Central memory CD8-positive, alpha-beta T cell (primary cell): ENCODE results near the gene PIMREG.

Source experiments
- ATAC-seq: fragments of 150-1000 bp; cut with Tn5 transposase; replicated peaks from 2 replicates; pipeline ENCODE4 v1.10.0; 2022; ENCODE audit warnings: mild to moderate bottlenecking, moderate FRiP score, moderate number of reproducible peaks; ENCODE audit not compliant: poor library complexity, severe bottlenecking; ENCODE audit errors: extremely low read depth
- DNase-seq, 2 donors: peaks; one replicate each; pipeline ENCODE4 v3.0.0; 2021; ENCODE audit warnings: low spot score in 2 of 2
- H3K27ac Mint-ChIP-seq: one replicate; pipeline ENCODE4 v1.8.0; 2022; ENCODE audit warnings: low read depth, mild to moderate bottlenecking, moderate library complexity, mixed read lengths
- H3K27me3 Mint-ChIP-seq: one replicate; pipeline ENCODE4 v1.8.0; 2022; ENCODE audit warnings: mixed read lengths
- H3K36me3 Mint-ChIP-seq: one replicate; pipeline ENCODE4 v1.8.0; 2022; ENCODE audit warnings: mild to moderate bottlenecking, moderate library complexity, mixed read lengths; ENCODE audit not compliant: insufficient read depth
- H3K4me1 Mint-ChIP-seq: one replicate; pipeline ENCODE4 v1.8.0; 2022; ENCODE audit warnings: mixed read lengths
- H3K4me3 Mint-ChIP-seq: one replicate; pipeline ENCODE4 v1.8.0; 2022; ENCODE audit warnings: mild to moderate bottlenecking, moderate library complexity, mixed read lengths
- H3K9me3 Mint-ChIP-seq: one replicate; pipeline ENCODE4 v1.8.0; 2022; ENCODE audit warnings: mixed read lengths

PIMREG gene

DNA sequence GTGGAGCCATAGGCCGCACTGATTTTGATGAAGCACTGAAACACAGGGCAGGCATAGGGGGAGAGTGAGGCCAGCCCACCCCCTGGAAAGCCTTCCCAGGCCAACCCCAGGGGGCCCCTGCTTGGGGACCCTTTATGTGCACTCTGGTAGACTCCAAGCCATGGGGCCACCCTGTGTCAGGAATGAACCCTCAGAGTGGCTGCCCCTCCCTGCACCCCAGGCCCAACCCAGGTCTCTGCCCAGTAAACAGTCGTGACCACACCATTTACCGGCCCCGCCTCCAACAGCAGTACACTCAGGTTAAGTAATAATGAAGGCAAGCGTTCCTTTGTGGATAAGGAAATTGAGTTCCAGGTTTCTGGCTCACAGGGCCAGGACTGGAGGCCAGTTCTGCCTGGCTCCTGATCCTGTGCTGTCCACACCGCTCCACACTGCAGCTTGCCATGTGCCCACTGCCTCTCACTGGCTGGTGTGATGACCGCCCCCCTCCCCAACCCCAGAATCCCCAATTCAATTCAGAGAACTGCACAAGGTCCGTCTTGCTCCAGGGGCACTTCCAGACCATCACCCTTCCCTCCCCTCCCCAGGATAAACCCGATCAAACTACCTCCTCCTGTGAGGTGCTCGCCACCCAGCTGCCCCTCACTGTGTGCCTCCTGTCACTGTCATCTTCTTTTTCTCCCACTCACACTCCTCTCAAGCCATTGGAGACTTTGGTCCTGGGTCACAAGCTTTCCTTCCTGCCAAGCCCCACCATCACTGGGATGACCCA is 13.6 kb downstream of the PIMREG start:
- peaks cover 2% of the 10 kb centered on the region for H3K36me3 Mint-ChIP-seq
- H3K27me3 Mint-ChIP-seq = peaks cover 34% of the 10 kb centered on the region
- no peak for DNase-seq
- H3K4me3 Mint-ChIP-seq = no peak overlapping the region
- H3K4me1 Mint-ChIP-seq = peaks cover 4% of the 10 kb centered on the region
- no peaks in the 10 kb centered on the region for H3K9me3 Mint-ChIP-seq
- no peak overlapping the region for H3K27ac Mint-ChIP-seq
- ATAC-seq = no peak

DNA sequence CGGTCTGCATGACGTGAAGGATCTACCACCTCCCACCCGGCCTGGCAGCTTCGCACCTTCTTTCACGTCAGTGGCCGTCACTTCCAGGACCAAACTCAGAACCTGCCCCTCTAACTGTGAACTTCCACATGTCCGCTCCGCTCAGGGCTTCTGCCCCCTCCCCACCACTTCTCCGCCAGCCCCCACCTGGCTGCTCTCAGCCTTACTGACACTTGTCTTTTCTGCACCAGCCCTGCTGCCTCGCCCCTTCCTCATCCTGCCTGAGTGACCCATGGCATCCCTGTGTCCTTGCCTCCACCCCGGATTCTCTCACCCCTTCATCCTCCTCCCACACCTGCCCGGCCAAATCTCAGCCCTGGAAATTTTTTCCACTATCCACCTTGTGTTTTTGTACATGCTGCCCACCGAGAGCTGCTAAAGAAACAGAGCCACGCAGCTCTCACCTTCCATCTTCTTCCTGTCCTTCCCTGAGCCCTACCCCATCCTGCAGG is 14.2 kb downstream of the PIMREG start:
- no peak overlapping the region for H3K4me3 Mint-ChIP-seq
- no peaks in the 10 kb centered on the region for H3K36me3 Mint-ChIP-seq
- no peak for ATAC-seq
- peaks cover 2% of the 10 kb centered on the region for H3K4me1 Mint-ChIP-seq
- no peaks in the 10 kb centered on the region for H3K9me3 Mint-ChIP-seq
- no peak for DNase-seq
- no peak overlapping the region for H3K27ac Mint-ChIP-seq
- H3K27me3 Mint-ChIP-seq = peaks cover 29% of the 10 kb centered on the region

DNA sequence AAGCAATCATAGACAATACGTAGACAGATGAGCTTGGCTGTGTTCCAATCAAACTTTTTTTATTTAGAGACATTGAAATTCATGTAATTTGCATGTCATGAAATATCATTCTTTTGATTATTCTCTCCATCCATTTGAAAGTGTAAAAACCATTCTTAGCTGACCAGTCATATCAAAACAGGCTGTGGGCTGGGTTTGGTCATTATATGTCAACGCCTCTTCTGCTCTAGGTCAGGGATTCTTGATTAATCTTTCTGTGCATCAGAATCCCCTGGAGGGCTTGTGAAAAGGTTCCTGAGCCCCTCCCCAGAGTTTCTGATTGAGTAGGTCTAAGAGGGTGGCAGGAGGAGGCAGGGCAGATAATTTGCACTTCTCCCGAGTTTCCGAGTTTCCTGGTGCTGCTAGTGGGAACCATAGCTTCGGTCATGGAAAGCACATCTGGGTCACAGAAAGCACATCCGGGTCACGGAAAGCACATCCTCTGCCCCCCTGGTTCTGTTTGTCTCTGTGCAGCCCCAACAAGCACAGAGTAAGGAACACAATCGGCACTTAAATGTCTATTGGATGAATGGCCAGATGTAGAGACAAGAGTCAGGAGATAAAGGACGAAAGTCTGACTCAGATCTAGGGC is 16.4 kb downstream of the PIMREG start:
- no peaks in the 10 kb centered on the region for H3K36me3 Mint-ChIP-seq
- H3K4me1 Mint-ChIP-seq = no peaks in the 10 kb centered on the region
- H3K27ac Mint-ChIP-seq = no peak overlapping the region
- no peak for DNase-seq
- ATAC-seq = no peak
- no peaks in the 10 kb centered on the region for H3K9me3 Mint-ChIP-seq
- peaks cover 19% of the 10 kb centered on the region for H3K27me3 Mint-ChIP-seq
- no peak overlapping the region for H3K4me3 Mint-ChIP-seq

DNA sequence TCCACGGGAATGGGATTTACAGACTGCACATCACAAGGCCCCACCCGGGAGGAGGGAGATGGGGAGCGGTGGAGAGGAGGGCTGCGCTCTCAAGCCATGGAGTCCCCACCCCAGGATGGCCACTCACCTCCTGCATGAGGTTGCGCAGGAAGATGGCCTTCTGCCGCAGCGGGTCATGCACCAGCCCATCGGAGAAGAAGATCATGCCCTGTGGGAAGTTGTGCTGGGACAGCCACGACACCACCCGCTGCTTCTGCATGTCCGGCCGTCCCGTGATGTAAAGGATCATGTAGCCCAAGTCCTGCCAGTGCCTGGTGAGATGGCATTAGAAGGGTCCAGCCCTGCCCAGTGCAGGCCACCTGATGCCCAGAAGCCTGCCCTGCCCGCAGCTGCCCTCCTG is 17.0 kb downstream of the PIMREG start:
- no peaks in the 10 kb centered on the region for H3K4me1 Mint-ChIP-seq
- H3K4me3 Mint-ChIP-seq = no peak overlapping the region
- DNase-seq (no peak), ATAC-seq (no peak)
- H3K9me3 Mint-ChIP-seq = no peaks in the 10 kb centered on the region
- H3K27me3 Mint-ChIP-seq = peaks cover 25% of the 10 kb centered on the region
- H3K36me3 Mint-ChIP-seq = no peaks in the 10 kb centered on the region
- no peak overlapping the region for H3K27ac Mint-ChIP-seq

DNA sequence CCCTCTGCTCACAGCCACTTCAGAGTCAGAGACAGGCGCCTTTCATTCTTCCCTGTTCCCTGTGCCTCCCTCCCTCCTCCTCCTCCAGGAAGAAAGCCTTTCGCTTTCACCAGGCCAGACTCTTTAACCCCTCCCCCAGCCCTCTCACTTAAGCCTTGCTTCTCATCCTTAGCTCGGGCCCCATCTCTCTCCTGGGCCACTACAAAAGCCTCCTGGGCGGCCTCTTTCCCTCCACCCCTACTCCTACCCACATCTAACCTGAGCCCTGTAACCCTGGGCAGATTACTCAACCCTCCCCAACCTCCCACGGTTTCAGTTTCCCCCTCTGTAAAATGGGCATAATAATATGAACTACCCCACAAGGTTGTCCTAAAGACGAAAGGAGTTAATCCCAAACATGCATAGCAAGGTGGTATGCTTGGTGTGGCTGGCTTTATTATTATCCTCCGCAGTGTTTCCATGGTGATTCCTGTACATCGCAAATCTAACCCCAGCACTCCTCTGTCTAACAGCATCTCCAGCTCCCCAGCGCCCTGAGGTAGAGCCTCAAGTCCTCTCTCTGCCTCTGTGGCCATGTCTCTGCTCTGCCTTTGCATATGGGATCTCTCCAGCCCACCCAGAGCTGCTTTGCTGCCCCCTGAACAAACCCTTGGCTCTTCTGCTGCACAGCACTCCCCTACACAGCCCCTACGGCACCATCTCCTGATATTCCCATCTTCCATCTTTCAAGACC is 17.7 kb downstream of the PIMREG start:
- Mint-ChIP-seq H3K4me1 (no peaks in the 10 kb centered on the region), H3K9me3 (no peaks in the 10 kb centered on the region), H3K36me3 (no peaks in the 10 kb centered on the region), H3K4me3 (no peak overlapping the region), H3K27ac (peak overlapping the region; percentile 54), H3K27me3 (peaks cover 21% of the 10 kb centered on the region)
- no peak for DNase-seq
- no peak for ATAC-seq

DNA sequence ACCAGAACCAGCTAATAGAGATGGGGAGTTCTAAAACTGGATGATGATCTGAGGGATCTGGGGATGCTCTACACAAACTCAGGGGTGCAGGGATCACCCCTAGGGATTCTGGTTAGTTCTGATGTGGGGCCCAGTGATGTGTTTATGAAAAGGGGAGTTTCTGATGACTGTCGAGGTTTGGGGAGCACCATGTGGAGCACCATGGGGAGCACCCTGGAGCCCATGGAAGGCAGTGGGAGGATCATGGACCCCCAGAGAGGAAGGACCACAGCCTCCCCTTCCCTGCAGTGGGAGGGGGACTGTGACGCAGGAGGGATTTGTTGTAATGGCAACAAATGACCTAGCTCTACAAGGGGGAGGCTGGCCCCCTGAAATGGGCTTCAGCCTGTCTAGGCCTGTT is 18.4 kb downstream of the PIMREG start:
- no peak for DNase-seq
- H3K27ac Mint-ChIP-seq = no peak overlapping the region
- ATAC-seq = no peak
- H3K27me3 Mint-ChIP-seq = peaks cover 18% of the 10 kb centered on the region
- no peaks in the 10 kb centered on the region for H3K4me1 Mint-ChIP-seq
- H3K36me3 Mint-ChIP-seq = no peaks in the 10 kb centered on the region
- H3K4me3 Mint-ChIP-seq = no peak overlapping the region
- H3K9me3 Mint-ChIP-seq = no peaks in the 10 kb centered on the region

DNA sequence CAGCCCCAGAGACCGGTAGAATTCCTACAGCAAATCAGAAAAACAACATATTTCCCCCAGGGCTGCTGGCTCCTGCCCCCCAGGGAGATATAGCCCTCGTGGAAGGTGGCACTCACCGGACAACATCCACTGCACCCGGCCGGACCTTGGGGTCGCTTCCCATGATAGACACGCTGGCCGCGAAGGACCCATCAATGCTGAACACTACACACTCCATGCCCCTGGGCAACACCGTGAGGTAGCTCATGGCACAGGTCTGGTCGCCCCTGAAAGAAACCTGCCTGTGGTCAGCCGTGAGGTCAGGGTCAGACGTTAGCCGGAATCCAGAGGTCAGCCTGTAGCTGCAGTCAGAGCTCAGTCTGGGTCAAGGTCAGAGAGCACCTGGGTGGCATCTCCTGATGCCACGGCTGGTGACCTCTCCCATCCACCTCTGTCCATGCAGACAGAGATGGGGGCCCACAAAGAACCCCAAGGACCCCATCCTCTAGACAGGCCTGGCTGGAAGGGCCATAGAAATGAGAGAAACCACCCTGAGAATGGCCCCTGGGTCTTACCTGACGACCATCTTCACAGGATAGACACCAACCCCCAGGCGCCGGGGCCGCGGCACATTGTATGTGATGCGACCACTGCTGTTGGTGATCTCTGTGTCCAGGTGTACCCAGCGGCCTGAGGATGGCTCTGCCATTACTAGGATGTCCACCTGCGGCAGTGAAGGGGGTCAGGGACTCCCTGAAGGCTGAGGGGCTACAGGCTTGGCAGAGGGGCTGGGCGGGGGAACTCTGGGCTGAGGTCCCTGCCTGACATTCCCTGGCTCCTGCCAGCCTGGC is 19.6 kb downstream of the PIMREG start:
- Mint-ChIP-seq H3K4me1 (no peaks in the 10 kb centered on the region), H3K27me3 (peaks cover 18% of the 10 kb centered on the region), H3K27ac (no peak overlapping the region), H3K9me3 (no peaks in the 10 kb centered on the region), H3K36me3 (no peaks in the 10 kb centered on the region), H3K4me3 (no peak overlapping the region)
- DNase-seq (no peak), ATAC-seq (no peak)

DNA sequence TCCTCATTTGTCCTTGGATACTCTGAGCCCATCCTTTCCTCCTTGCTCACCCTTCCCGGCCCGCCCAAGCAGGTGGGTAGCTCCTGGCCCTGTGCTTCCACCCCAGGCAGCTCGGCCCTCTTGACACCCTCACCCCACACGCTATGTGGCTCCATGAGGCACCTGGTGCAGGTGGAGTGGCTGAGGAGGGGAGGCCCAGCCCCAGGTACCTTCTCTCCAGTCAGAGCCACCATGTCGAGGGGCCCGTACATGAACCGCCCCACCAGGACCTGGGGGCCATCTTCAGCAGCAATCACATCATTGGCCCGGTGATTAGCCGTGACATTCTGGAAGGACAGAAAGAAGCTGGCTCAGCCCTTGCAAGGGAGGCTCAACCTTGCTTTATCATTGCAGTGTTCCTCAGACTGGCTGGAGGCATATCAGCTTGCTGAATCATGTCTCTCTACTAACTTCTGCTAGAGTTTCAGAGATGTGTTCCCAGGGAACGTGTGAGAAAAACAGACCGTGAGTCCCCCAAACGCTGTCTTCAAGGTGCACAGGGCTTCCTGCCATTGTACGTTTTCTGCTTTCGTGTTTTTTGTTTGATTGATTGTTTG is 20.3 kb downstream of the PIMREG start:
- no peak for DNase-seq
- Mint-ChIP-seq H3K9me3 (no peaks in the 10 kb centered on the region), H3K4me3 (no peak overlapping the region), H3K27me3 (peaks cover 25% of the 10 kb centered on the region), H3K4me1 (no peaks in the 10 kb centered on the region), H3K36me3 (no peaks in the 10 kb centered on the region), H3K27ac (no peak overlapping the region)
- ATAC-seq = no peak

DNA sequence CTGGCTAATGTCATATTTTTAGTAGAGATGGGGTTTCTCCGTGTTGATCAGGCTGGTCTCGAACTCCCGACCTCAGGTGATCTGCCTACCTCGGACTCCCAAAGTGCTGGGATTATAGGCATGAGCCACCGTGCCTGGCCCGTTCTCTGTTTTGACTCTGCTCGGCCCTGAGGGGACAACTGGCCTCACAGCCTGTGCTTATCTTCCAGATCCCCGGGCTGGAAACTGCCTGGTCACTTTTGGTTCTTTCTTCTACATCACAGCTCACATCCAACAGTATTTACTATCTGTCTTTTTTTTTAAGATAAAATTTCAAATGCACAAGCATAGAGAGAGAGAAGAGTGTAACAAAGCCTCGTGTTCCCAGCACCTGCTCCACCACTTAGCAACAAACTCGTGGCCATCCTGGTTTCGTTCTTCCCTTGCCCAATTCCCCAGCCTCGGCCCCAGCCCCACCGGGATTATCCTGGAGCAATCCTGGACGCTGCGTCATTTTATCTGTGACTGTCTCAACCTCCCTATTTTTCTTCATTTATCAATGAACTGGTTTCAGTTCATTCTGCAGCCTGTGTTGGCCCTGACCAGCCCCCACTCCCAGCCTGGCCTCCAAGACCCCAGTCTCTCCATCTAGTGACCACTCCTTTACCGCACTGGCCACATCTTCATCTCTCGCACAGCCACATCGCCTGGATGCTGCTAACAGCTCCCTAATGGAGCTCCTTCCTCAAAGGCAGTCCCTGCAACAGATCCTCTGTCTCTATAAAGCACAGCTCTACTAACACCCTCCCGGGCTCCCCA is 21.1 kb downstream of the PIMREG start:
- ATAC-seq (no peak), DNase-seq (no peak)
- Mint-ChIP-seq H3K27ac (no peak overlapping the region), H3K9me3 (no peaks in the 10 kb centered on the region), H3K36me3 (no peaks in the 10 kb centered on the region), H3K4me3 (no peak overlapping the region), H3K27me3 (peaks cover 30% of the 10 kb centered on the region), H3K4me1 (no peaks in the 10 kb centered on the region)

DNA sequence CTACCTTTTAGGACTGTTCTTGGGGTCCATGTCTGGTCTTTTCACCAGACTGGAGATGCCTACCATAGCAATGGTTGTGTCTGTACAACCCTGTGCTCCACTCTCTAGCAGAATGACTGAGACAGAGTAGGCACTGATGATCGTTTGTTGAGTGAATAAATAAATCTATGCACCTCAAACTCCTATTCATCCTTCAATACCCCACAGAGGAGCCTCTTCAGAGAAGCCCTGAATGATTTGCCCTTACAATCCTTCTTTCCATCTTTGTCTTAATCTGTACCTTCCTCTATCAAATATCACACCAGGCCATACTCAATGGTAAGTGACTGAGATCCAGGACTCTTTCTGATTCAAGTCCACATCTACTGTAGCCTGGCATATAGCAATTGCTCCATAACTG is 23.3 kb downstream of the PIMREG start:
- no peak overlapping the region for H3K27ac Mint-ChIP-seq
- ATAC-seq (no peak), DNase-seq (no peak)
- no peaks in the 10 kb centered on the region for H3K9me3 Mint-ChIP-seq
- peaks cover 25% of the 10 kb centered on the region for H3K27me3 Mint-ChIP-seq
- H3K4me3 Mint-ChIP-seq = no peak overlapping the region
- no peaks in the 10 kb centered on the region for H3K36me3 Mint-ChIP-seq
- H3K4me1 Mint-ChIP-seq = no peaks in the 10 kb centered on the region

DNA sequence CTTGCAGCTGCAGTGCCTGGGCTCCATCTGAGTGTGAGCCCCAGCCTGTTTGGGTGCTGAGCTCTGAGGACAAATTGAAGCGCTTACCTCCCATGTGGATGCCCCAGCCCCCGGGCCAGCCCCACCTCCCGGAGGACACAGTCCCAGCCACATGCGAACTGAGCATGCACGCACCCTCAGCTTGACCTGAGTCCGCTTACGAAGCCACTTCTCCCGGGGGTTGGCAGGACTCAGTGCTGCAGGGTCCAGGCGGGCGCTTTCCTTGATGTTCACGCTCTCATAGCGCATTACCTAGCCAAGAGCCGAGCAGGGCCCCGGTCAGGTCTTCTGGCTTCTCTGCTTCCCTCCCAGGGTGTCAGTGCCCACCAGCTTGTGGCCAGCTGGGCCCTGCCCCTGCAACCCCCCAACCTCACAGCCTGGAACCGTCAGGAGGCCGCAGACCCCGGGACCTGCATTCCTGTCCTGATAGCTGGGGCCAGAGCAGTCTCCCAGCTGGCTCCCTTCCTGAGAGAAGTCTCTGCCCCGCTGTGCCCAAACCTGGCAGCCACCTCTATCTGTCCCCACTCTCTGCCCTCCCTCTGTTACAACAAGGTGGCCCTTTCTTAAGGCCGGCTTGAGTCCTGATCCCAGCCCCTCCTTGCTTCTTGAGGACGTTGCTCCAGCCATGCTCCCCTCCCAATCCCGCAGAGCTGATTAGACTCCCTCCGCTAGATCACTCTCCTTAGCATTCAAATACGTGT is 24.0 kb downstream of the PIMREG start:
- peaks cover 4% of the 10 kb centered on the region for H3K4me1 Mint-ChIP-seq
- H3K27me3 Mint-ChIP-seq = peaks cover 23% of the 10 kb centered on the region
- no peak overlapping the region for H3K4me3 Mint-ChIP-seq
- H3K9me3 Mint-ChIP-seq = no peaks in the 10 kb centered on the region
- no peak overlapping the region for H3K27ac Mint-ChIP-seq
- ATAC-seq (no peak), DNase-seq (no peak)
- H3K36me3 Mint-ChIP-seq = peaks cover 2% of the 10 kb centered on the region
